Measurements from ENCODE around the gene SPN. TPM values are rescaled to one million over a fixed set of nuclear protein-coding genes. Genes with fewer than 3 reads are reported as not detected.
"Not testable (repeated sequence)": the region's sequence is repeated elsewhere in the genome, so short reads cannot be mapped to it uniquely, and the experiment has no call there.

The SPN gene
- total RNA-seq, 1 donor from 2014 or later: 258 TPM

DNA sequence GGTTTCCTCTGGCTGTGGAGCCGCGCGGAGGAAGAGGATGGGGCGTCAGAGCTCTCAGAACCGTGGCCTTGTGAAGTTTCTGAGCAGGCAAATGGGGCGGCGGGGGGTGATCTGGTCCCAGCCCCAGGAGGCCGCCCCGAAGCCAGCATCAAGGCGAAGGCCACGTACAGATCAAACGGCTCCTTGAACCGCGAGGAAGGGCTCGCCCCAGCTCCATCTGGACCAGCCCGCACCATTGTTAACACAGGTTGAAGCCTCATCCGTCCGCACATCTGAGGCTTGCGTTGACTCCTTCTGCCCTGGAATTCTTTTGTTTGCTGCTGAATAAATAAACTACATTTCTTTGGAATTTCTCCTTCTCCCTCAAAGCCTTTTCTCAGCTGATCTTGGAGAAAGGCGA lies 31.4 kb upstream of the SPN start:
- DNase-seq (ENCODE audit: low spot score); H3K27me3 Mint-ChIP-seq (ENCODE audit: low read depth); H3K4me3 Mint-ChIP-seq (ENCODE audit: low read depth); H3K27ac Mint-ChIP-seq; H3K36me3 Mint-ChIP-seq (ENCODE audit: low read depth); H3K9me3 Mint-ChIP-seq; intact Hi-C loops (cut with micrococcal nuclease): not testable (repeated sequence)
- peaks cover 11% of the 10 kb centered on the region for H3K4me1 Mint-ChIP-seq (ENCODE audit: low read depth)

DNA sequence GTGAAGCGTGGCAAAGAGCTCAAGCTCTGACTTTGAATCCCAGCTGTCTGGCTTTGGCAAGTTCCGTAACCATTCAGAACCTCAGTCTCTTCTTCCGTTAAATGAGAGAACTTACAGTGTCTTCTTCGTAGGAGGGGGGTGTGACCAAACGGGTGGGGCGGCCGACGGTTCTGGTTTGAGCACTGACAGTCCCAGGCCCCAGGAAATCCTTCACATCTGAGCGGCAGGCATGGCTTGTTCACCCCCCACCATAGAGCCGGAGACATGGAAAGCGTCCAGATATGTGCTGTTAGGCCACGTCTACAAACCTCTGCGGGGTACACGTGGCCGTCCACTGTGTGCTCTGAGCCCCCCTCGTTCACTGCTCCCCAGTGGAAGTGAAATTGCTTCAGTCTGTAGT lies 27.1 kb upstream of the SPN start:
- intact Hi-C loops (cut with micrococcal nuclease); H3K9me3 Mint-ChIP-seq: not testable (repeated sequence)

GRCh38 chr16:29636368-29636767 lies 26.7 kb upstream of the SPN start:
- H3K27me3 Mint-ChIP-seq (ENCODE audit: low read depth); H3K27ac Mint-ChIP-seq; H3K36me3 Mint-ChIP-seq (ENCODE audit: low read depth); H3K9me3 Mint-ChIP-seq; DNase-seq (ENCODE audit: low spot score); H3K4me3 Mint-ChIP-seq (ENCODE audit: low read depth); intact Hi-C loops (cut with micrococcal nuclease); H3K4me1 Mint-ChIP-seq (ENCODE audit: low read depth): not testable (repeated sequence)

More for the DNA sequence above, 27.1 kb upstream of the SPN start:
- H3K27me3 Mint-ChIP-seq (ENCODE audit: low read depth); H3K4me3 Mint-ChIP-seq (ENCODE audit: low read depth); H3K4me1 Mint-ChIP-seq (ENCODE audit: low read depth); H3K36me3 Mint-ChIP-seq (ENCODE audit: low read depth); DNase-seq (ENCODE audit: low spot score); H3K27ac Mint-ChIP-seq: not testable (repeated sequence)

DNA sequence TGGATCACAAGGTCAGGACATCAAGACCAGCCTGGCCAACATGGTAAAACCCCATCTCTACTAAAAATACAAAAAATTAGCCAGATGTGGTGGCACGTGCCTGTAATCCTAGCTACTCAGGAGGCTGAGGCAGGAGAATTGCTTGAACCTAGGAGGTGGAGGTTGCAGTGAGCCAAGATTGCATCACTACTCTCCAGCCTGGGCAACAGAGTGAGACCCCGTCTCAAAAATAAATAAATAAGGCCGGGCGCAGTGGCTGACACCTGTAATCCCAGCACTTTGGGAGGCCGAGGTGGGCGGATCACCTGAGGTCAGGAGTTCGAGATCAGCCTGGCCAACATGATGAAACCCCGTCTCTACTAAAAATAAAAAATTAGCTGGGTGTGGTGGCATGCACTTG lies 24.3 kb upstream of the SPN start:
- intact Hi-C loops (cut with micrococcal nuclease); H3K9me3 Mint-ChIP-seq; H3K27ac Mint-ChIP-seq; H3K4me3 Mint-ChIP-seq (ENCODE audit: low read depth); H3K36me3 Mint-ChIP-seq (ENCODE audit: low read depth); DNase-seq (ENCODE audit: low spot score); H3K27me3 Mint-ChIP-seq (ENCODE audit: low read depth): not testable (repeated sequence)
- peaks cover 15% of the 10 kb centered on the region for H3K4me1 Mint-ChIP-seq (ENCODE audit: low read depth)

- DNase-seq (ENCODE audit: low spot score): no peak
- Mint-ChIP-seq H3K4me1 (ENCODE audit: low read depth) (peaks cover 29% of the 10 kb centered on the region), H3K27ac (peak overlapping the region; percentile 5), H3K36me3 (ENCODE audit: low read depth) (no peaks in the 10 kb centered on the region), H3K27me3 (ENCODE audit: low read depth) (no peaks in the 10 kb centered on the region), H3K9me3 (no peaks in the 10 kb centered on the region), H3K4me3 (ENCODE audit: low read depth) (no peak overlapping the region)
- intact Hi-C loops (cut with micrococcal nuclease): no loop called here
Measured at GRCh38 chr16:29641561-29641960, 21.5 kb upstream of the SPN start.

- no peak overlapping the region for H3K4me3 Mint-ChIP-seq (ENCODE audit: low read depth)
- no peak for DNase-seq (ENCODE audit: low spot score)
- H3K27ac Mint-ChIP-seq: no peak overlapping the region
- intact Hi-C loops (cut with micrococcal nuclease): no loop called here
- H3K36me3 Mint-ChIP-seq (ENCODE audit: low read depth): no peaks in the 10 kb centered on the region
- no peaks in the 10 kb centered on the region for H3K9me3 Mint-ChIP-seq
- H3K4me1 Mint-ChIP-seq (ENCODE audit: low read depth): peaks cover 29% of the 10 kb centered on the region
- H3K27me3 Mint-ChIP-seq (ENCODE audit: low read depth): no peaks in the 10 kb centered on the region
Measured at GRCh38 chr16:29643596-29643995, 19.5 kb upstream of the SPN start.

GRCh38 chr16:29644338-29644857 lies 18.6 kb upstream of the SPN start:
- intact Hi-C loops (cut with micrococcal nuclease): no loop called here
- no peaks in the 10 kb centered on the region for H3K36me3 Mint-ChIP-seq (ENCODE audit: low read depth)
- DNase-seq (ENCODE audit: low spot score): no peak
- no peaks in the 10 kb centered on the region for H3K9me3 Mint-ChIP-seq
- H3K4me1 Mint-ChIP-seq (ENCODE audit: low read depth): peaks cover 29% of the 10 kb centered on the region
- H3K27me3 Mint-ChIP-seq (ENCODE audit: low read depth): no peaks in the 10 kb centered on the region
- H3K27ac Mint-ChIP-seq: no peak overlapping the region
- H3K4me3 Mint-ChIP-seq (ENCODE audit: low read depth): no peak overlapping the region

DNA sequence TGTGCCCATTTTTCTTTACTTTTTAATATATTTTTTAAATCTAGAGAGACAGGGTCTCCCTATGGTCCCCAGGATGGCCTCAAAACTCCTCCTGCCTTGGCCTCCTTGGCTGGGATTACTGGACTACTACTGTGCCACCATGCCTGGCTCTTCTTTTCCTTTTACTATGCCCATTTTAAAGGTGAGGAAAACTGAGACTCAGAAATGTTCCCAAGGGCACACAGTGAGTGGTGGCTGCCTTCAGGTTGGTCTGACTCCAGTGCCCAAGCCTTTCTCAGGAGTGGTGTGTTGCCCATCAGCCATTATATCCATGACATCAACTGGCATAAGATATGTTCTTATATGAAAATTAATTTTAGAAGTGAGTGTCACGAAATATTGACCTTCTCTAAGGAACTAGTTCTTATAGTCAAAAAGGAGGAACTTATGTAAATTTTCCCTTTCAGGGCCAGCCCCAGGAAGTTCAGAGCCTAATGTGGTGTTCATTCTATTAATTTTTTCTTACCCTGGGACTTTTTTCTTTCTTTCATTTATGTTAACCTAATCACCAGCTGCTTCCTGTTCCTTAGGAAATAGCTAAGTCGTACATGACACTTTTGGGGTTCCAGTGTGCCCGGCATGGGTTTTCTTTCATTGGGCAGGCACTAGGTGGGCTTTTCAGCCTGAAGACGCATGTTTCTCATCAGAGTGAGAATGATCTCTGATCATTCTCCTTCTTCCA lies 17.9 kb upstream of the SPN start:
- Mint-ChIP-seq H3K4me3 (ENCODE audit: low read depth) (no peak overlapping the region), H3K36me3 (ENCODE audit: low read depth) (no peaks in the 10 kb centered on the region), H3K4me1 (ENCODE audit: low read depth) (peaks cover 35% of the 10 kb centered on the region), H3K27ac (no peak overlapping the region), H3K27me3 (ENCODE audit: low read depth) (no peaks in the 10 kb centered on the region), H3K9me3 (no peaks in the 10 kb centered on the region)
- intact Hi-C loops (cut with micrococcal nuclease): no loop called here
- DNase-seq (ENCODE audit: low spot score): no peak

GRCh38 chr16:29645694-29646187 lies 17.3 kb upstream of the SPN start:
- H3K9me3 Mint-ChIP-seq: no peaks in the 10 kb centered on the region
- no peaks in the 10 kb centered on the region for H3K27me3 Mint-ChIP-seq (ENCODE audit: low read depth)
- H3K4me1 Mint-ChIP-seq (ENCODE audit: low read depth): peaks cover 33% of the 10 kb centered on the region
- H3K27ac Mint-ChIP-seq: no peak overlapping the region
- intact Hi-C loops (cut with micrococcal nuclease): no loop called here
- no peak overlapping the region for H3K4me3 Mint-ChIP-seq (ENCODE audit: low read depth)
- H3K36me3 Mint-ChIP-seq (ENCODE audit: low read depth): no peaks in the 10 kb centered on the region
- no peak for DNase-seq (ENCODE audit: low spot score)

GRCh38 chr16:29646947-29647346 lies 16.1 kb upstream of the SPN start:
- Mint-ChIP-seq H3K36me3 (ENCODE audit: low read depth) (no peaks in the 10 kb centered on the region), H3K9me3 (no peaks in the 10 kb centered on the region), H3K4me3 (ENCODE audit: low read depth) (no peak overlapping the region), H3K4me1 (ENCODE audit: low read depth) (peaks cover 25% of the 10 kb centered on the region), H3K27ac (no peak overlapping the region), H3K27me3 (ENCODE audit: low read depth) (no peaks in the 10 kb centered on the region)
- intact Hi-C loops (cut with micrococcal nuclease): no loop called here
- DNase-seq (ENCODE audit: low spot score): no peak

DNA sequence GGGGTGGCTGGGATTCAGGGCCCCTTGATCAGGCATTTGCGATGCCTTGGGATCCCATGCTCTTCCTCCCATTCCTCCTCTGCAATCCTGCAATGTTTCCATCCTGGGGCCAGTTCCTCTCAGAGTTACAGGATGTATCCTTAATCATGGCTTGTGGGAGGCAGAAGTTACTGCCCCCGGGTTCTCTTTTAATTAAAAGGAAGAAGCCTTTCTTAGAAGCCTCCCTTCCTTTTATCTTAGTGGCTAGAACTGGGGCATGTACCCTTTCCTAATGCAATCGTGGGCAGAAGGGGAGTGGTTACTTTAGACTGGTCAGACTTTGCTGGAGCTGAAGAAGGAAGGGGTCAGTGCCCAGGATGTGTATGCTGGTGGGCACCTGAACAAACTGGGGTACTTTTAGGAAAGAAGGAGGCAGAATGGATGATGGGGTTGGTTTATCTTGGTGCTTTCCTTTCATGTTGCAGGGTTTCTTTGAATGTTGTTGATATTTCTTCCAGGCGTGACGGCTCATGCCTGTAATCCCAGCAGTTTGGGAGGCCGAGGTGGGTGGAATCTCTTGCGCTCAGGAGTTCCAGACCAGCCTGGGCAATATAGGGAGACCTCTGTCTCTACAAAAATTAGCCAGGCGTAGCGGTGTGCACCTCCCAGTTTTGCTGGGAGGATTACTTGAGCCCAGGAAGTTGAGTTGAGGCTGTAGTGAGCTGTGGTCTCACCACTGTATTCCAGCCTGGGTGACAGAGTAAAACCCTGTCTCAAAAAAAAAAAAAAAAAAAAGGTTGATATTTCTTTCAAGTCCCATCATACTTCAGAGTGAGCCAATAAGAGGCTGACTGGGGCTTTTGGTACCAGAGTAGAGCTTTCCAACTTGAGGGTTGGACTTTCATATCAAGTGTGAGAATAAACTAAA lies 13.2 kb upstream of the SPN start:
- intact Hi-C loops (cut with micrococcal nuclease): no loop called here
- H3K36me3 Mint-ChIP-seq (ENCODE audit: low read depth): no peaks in the 10 kb centered on the region
- DNase-seq (ENCODE audit: low spot score): no peak
- H3K4me1 Mint-ChIP-seq (ENCODE audit: low read depth): peaks cover 18% of the 10 kb centered on the region
- no peaks in the 10 kb centered on the region for H3K9me3 Mint-ChIP-seq
- H3K4me3 Mint-ChIP-seq (ENCODE audit: low read depth): no peak overlapping the region
- H3K27me3 Mint-ChIP-seq (ENCODE audit: low read depth): no peaks in the 10 kb centered on the region
- peak overlapping the region; percentile 60 for H3K27ac Mint-ChIP-seq

DNA sequence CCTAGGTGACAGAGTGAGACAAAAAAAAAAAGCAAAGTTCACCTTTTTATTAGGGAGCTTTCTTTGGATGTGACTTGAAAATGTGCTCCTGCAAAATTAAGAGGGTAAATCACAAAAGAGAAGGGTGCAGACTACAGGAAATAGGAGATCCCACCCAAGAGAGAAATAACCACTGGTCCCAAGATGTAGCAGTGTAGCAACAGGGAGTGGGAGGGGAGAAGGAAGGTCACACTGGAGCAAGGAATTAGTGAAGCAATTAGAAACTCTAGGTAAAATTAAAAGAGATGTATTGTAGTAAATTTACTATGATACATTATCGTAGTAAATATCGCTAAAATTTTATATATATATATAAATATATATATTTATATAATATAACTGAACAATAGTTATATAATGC lies 12.3 kb upstream of the SPN start:
- H3K36me3 Mint-ChIP-seq (ENCODE audit: low read depth): no peaks in the 10 kb centered on the region
- no peak overlapping the region for H3K27ac Mint-ChIP-seq
- no peak overlapping the region for H3K4me3 Mint-ChIP-seq (ENCODE audit: low read depth)
- peaks cover 12% of the 10 kb centered on the region for H3K4me1 Mint-ChIP-seq (ENCODE audit: low read depth)
- DNase-seq (ENCODE audit: low spot score): no peak
- intact Hi-C loops (cut with micrococcal nuclease): no loop called here
- H3K9me3 Mint-ChIP-seq: no peaks in the 10 kb centered on the region
- no peaks in the 10 kb centered on the region for H3K27me3 Mint-ChIP-seq (ENCODE audit: low read depth)

GRCh38 chr16:29651774-29652349 lies 11.2 kb upstream of the SPN start:
- H3K9me3 Mint-ChIP-seq: no peaks in the 10 kb centered on the region

More at GRCh38 chr16:29651774-29652349, 11.2 kb upstream of the SPN start:
- H3K4me3 Mint-ChIP-seq (ENCODE audit: low read depth): no peak overlapping the region
- H3K36me3 Mint-ChIP-seq (ENCODE audit: low read depth): no peaks in the 10 kb centered on the region
- H3K27ac Mint-ChIP-seq: no peak overlapping the region
- intact Hi-C loops (cut with micrococcal nuclease): no loop called here
- DNase-seq (ENCODE audit: low spot score): no peak
- peaks cover 11% of the 10 kb centered on the region for H3K4me1 Mint-ChIP-seq (ENCODE audit: low read depth)
- H3K27me3 Mint-ChIP-seq (ENCODE audit: low read depth): no peaks in the 10 kb centered on the region

Measured in activated T-helper 2 cell treated with anti-CD3 and anti-CD28 coated beads, Interferon-gamma antibody, Interleukin-2, Interleukin-4, amounts not matched to agents 10 μg/mL and 5 μg/mL and 100 μg/mL, durations not matched to agents 14 hours and 24 hours and 36 hours (primary cell).